Measurements from ENCODE around the gene TXNDC16.

The TXNDC16 gene

DNA sequence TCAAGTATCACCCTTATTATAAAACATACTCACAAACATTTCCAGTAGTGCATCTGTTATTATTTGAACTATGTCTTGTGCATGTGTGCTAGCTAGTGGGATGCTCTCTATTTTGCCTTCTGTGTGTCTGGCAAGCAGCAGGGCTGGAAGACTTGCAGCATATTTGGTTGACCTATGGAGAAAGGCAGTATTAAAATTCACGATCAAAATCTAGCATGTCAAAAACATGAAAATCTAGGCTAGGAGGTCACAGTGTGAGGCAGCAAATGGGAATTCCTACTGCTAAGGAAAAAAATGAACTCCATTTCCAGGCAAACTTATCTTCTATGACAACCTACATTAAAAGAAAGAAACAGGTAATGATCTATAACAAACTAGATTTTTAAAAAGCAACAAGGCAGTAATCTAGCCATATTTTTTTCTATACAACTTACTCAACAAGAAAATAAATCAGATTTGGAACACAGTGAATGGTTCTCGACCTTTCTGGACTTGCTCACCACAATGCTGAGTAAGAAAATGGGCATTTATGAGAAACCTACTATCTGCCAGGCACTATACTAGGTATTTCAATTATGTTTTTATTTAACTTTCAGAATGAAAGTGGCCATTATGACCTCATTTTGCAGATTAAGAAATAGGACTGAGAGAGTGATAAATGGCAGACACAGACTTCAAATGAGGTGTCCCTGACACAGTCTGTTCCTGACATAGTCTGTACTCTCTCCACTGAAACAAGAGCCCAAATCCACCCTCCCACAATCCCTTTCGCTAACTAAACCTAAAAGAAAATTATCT is 96.8 kb downstream of the TXNDC16 start:
- no peak for DNase-seq (ENCODE audit: low read depth in 2 of 2)

DNA sequence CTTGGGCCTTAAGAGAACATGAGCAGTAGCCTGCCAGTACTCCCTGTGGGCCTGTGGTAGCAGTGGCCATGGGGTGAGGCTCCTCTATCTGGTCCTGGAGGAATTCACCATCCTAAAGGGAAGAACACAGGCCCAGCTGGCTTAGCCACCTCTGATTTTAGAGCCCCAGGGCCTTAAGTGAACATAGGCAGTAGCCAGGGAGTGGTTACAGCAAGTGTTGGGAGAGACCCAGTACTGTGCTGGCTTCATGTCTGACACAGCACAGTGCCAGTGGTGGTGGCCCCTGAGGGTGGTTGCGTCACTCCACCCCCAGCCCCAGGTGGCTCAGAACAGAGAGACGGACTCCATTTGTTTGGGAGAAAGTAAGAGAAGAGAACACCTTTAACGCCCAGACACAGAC is 105.1 kb downstream of the TXNDC16 start:
- DNase-seq (ENCODE audit: low read depth in 2 of 2), result no peak

DNA sequence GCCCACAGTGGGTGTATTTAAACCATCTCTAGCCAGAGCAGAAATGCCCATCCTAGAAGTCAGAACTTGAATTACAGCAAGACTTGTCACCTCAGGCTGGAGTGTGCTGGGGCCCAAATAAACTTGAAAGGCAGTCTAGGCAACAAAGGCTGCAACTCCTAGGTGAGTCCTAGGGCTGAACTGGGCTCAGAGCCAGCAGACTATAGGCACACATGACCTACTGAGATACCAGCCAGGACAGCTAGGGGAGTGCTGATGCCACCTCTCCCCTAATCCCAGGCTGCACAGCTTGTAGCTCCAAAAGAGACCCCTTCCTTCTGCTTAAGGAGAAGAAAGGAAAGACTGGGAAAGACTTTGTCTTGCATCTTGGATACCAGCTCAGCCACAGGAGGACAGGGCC is 106.0 kb downstream of the TXNDC16 start:
- DNase-seq (ENCODE audit: low read depth in 2 of 2), result no peak

DNA sequence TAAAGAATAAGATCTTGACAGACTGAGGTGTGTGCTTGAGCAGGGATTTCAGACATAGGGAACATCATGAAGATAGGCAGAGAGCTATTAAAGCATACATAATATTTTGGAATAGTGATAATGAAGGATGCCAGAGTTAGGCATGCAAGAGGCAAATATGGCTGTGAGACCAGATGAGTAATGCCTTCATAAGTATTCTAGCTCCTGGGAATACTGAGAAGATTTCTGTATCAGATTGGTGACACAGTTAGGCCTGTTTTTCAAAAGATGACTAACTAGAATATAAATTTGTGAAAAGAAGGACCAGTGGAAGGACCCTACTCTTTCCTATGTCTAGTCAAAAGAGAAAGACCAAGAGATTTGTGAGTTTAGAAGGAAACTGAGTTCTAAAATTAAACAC is 108.8 kb downstream of the TXNDC16 start:
- DNase-seq (ENCODE audit: low read depth in 2 of 2), result no peak

DNA sequence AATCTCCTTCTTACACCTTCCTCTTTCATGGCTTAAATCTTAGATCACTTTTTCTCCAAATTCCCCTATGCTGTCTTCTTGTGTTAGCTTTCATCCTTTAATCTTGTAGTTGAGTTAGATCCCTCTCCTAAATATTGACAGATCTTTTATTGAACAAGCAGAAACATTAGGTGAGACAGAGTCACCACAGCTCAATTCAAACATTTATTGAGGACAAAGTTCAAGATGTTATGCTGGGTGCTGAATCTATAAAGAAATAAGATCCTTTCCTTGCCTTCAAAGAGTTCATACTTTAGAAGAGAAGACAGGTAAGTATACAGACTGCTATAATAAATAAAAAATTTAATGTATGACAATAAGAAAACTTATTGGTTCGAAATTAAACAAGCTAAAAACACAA is 109.7 kb downstream of the TXNDC16 start:
- no peak for DNase-seq (ENCODE audit: low read depth in 2 of 2)

DNA sequence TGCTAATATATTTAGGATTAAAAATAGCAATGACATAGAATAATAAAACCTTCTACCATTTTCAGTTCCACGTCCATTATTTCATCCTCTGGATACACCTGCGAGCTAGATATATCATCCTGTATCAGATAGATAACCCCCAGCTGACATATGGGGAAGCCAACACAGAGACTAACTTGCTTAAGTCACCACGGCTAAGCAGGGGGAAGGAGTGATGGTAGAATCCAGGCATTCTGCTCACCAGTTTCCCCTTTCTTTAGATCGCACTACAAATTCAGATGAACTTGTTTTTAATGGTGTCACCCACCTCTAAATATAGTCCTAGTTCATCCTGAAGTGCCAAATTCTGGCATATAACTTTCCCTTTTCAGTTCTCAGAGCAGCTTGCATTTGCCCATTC is 110.1 kb downstream of the TXNDC16 start:
- no peak for DNase-seq (ENCODE audit: low read depth in 2 of 2)

DNA sequence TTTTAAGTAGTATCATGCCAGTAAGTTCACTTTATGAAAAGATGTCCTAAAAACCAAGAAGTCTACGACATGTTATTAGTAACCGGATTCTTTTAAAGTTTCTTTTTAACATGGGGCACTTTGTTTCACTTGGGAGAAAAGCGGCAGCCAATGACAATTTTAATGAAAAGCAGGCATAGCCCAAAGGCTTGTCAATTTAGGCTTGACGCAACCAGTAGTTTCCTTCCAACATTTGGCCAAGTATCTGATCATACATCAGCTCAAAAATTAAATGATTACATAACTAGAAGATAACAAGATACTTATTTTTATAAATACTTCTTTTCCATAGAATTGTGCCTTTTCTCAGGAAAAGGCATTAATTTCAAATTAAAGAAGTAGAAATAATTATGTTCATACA is 112.8 kb downstream of the TXNDC16 start:
- DNase-seq (ENCODE audit: low read depth in 2 of 2), result no peak

DNA sequence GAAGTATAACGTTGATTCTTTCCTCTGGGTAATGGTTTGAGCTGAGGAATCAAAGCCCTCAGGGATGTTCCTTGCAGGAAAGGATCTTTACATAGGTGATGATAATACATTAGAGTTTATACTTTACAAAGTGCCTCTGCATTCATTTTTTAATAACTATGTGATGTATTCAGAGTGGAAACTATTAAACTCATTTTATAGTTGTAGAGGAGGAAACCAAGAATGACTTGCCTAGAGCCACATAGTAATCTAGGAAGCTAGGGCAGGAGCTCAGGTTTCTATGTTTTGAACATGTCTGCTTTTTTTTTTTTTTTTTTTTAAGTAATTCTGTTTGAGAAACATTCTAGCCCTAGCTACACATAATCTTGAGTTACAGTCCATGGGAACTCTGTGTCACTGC is 117.3 kb downstream of the TXNDC16 start:
- DNase-seq (ENCODE audit: low read depth in 2 of 2), result no peak

DNA sequence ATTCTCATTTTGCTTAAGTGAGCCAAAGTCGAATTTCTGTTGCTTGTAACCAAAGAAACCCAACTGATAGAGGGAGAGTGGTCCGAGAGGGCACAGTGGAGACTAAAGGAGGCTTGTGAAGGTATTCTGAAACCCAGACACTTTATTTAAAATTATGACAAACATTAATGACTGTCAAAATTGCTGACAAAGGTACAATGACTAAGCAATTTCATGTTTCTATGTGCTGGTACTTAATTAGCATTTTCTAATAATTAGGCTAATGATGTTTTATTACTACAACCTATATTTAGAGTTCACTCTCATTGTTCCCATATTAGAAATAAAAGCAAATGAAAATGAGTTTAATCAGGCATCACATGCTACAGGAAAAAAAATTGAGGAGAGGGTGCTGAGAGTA is 121.8 kb downstream of the TXNDC16 start:
- DNase-seq (ENCODE audit: low read depth in 2 of 2), result no peak

DNA sequence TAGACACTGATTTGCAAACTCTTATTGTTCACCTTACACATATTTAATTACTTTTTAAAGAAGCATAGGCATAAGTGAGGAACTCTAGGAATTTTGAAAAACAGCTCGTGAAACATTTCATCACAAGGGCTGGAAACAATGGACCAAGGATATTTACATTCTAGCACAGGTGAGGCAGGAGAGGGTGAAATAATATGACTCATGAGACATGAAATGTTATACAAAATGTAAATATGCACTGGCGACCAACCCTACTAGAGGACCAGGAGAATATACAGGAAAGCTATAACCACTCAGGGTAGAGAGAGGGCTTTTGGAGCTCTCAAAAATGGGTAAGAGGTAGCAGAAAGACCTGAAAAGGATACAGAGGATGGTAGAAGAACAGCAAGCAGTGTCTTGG is 122.9 kb downstream of the TXNDC16 start:
- no peak for DNase-seq (ENCODE audit: low read depth in 2 of 2)

DNA sequence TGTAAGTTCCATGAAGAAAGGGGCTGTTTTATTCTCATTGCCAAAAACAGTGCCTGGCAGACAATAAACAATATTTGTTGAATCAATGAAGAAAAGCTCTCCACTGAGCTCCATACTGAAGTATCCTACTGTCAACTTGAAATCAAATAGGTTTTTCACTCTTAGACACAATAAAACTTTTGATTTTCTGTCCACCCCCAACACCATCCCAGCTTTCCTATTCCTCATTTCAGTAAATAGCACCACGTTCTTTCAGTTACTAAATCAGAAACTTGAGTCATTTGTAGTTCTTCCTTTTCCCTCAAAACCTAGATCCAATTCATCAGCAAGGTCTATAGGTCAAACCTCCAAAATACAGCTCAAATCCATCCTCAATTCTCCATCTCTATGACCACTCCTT is 124.8 kb downstream of the TXNDC16 start:
- no peak for DNase-seq (ENCODE audit: low read depth in 2 of 2)

DNA sequence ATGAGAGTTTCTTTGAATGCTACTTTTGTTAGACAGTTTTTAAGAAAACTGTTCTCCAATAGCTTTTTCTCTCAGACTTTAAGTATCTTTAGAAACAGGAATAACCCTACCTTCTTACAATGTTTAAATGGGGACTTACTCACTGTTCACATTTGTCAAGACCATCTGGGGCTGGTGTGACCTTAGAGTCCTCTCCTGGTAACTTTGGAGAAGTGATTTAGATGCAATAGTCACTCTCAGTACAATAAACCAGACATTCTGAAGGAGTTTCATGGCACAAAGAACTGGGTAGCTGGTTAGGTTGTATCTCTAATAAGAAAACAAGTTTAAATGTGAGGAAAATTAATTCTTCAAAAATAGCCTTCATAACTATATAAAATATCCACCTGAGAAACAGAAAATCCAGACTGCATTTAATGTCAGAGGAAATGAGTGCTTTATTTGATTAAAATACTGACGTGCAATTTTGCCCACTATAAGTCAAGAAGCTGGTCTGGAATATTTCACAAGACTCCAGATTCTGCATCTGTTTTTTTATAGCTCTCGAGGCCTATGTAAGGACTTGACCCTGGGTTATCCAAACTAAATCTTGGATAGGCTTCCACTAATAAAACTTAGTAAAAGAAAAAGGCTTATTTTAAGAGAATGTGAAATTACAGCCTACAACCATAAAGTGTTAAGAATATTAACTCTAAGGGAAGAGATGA is 129.5 kb downstream of the TXNDC16 start:
- no peak for DNase-seq (ENCODE audit: low read depth in 2 of 2)

DNA sequence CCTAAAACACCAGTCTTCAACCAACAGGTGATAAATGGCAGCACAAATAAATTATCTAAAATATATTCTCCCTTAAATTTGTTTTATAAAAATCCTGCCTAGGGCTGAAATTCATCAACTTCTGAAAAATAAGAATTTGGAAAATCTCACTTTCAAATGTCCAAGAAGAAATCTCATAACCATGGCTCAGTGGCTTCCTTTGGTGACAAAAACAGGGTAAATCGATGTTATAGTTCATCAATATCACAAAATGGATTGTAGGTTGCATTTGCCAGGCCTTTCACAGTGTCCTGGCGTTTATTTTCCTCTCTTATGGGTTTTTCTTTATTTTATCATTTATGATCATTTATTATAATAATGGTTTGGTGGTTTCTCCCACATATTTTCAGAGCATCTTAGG is 135.2 kb downstream of the TXNDC16 start:
- no peak for DNase-seq (ENCODE audit: low read depth in 2 of 2)

DNA sequence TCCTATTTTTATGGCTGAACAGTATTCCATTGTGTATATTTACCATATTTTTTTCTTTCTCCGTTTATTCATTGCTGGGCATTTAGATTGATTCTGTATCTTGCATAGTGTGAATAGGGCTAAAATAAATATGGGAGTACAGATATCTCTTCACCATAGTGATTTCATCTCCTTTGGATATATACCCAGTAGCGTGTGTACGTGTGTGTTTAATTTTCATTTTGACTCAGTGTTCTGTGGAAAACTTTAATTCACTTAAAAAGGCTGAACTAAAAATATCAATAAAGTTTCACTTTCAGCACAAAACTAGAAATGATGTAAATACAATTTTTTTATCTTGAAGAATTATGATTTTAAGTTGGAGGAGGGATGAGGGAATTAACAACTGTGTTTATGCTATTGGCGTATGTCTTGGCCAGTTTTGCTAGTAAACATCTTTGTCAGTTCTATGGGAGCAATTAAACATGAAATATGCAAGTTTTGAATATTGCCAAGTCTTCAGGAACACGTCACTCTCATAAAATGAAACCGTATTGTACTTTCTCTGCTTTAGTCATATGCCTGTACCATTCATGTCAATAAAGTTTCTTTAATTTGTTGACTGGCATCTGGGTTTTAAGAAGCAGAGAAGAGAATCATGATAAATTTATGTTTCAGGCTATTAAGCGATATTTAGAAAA is 138.4 kb downstream of the TXNDC16 start:
- no peak for DNase-seq (ENCODE audit: low read depth in 2 of 2)

DNA sequence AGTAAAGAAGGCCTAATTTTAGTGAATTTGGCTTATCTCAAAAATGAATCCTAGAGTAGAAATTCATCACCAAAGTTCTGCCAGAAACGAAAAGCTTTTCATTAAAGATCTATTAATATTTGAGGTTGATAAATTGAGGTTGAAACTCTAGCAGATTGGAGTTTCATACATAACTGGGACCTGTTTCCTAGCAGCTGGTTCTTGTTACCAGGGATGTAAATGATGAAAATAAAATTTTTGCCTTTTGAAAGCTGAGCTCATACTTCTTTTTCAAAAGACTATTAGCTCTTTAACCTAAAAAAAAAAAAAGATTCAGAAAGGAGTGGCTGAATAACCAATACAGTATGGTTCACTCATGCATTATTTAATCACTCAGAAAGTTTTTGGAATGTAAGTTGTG is 139.9 kb downstream of the TXNDC16 start:
- no peak for DNase-seq (ENCODE audit: low read depth in 2 of 2)

DNA sequence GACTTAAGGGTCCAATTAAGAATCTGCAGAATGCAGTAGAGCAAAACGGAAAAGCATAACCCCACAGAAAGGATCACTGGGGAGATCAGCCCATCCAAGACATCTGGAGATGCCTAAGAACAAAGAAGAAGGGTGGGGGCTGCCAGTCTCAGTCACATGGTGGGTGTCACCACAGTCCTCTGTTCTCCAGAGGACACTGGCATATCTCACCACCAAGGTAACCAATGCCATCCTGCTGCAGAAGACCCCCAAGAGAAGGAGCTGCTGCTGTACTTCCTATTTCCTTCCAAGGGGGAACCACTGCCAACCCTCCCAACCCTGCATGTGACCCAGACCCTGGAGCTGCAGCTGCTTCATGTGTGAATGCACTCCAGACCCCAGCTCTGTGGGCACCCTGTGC is 147.0 kb downstream of the TXNDC16 start:
- DNase-seq (ENCODE audit: low read depth in 2 of 2), result no peak

DNA sequence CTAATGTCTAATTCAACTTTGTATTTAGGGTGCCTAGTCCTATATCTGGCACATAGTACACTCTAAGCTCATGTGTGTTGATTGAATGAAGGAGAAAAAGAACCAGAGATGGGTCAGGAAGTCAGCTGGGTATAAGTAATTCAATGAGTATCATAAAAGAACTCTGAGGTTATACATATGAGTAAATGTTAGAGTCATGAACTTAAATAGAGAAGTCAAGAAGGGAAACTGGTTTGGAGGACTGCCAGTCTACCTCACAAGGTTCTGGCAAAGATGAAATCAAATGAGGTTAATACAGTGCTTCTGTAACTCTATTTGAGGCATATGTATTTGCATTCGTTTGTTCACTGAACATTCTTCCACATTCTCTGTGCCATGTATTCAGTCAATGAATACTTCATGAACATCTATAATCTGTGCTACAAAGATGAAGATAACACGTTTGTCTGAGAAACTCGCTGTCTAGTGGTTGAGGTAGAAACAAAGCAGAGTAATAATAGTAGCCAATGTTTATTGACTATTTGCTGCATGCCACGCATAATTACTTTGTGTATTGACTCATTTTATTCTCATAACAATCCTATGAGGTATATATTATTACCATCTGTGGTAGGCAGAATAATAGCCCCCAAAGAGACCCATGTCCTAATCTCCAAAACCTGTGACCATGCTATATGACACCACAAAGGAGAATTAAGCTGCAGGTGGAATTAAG is 149.3 kb downstream of the TXNDC16 start:
- DNase-seq (ENCODE audit: low read depth in 2 of 2), result no peak

DNA sequence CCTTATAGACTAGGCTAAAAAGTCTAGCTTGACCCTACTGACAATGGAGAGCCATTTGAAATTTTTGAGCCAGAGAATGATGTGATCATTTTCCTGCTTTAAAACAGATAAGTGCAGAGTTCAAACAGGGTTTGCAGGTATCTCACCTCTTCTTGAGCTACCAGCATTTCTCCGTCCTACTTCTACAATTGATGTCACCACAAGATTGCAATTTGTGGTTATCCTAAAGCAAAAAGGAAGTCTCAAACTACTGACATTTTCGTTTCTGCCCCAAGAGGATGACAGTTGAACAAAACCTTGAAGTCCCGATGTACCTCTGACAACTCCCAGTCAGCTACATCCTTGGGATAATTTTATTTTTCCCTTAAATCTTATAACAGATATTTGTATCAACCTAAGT is 151.5 kb downstream of the TXNDC16 start:
- DNase-seq (ENCODE audit: low read depth in 2 of 2), result no peak

DNA sequence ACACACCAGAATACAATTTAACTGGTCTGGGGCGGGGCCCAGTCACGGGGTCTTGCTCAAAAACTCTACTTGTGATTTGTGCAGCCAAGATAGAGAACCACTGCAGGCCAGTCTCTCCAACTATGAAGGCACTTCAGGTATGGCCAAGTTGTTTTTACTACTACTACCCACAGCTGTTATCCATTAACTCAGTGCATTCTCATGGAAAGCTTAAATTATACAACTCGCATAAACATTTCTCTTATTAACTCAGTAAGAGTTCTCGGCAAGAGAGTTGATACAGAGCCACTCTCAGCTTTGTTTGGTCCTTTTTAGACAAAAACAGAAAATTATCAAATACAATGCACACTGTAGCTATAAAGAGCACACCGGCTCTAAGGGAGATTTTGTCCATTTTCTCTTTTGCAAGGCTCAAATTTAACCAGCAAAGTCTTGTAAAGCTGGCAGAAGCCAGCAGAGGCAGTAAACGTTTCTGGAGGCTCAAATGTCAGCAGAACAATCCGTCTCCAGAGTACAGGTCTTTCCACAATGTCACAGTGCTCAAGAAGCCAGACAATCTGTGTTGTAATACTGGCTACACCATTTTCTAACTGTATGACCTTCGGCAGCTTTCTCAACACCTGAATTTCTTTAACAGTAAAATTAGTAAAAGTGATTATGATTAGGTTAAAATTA is 152.2 kb downstream of the TXNDC16 start:
- DNase-seq (ENCODE audit: low read depth in 2 of 2), result no peak

DNA sequence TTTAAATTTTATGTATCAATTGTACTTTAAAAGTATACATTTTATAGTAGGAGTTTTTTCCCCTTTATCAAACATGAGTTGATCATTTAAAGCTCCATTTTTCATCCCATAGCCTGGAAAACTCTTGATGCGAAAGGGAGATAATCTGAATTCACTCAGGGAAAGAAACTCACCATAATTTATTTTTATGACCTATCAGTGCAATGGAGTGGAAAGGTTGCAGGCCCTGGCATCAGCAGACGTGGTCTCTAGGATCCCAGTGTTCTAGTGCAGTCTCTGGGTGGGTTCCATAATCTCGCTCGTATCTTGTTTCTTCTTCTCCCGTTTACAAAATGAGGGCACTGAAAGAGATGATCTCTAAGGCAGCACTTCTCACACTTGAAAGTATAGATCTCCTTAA is 153.2 kb downstream of the TXNDC16 start:
- no peak for DNase-seq (ENCODE audit: low read depth in 2 of 2)

DNA sequence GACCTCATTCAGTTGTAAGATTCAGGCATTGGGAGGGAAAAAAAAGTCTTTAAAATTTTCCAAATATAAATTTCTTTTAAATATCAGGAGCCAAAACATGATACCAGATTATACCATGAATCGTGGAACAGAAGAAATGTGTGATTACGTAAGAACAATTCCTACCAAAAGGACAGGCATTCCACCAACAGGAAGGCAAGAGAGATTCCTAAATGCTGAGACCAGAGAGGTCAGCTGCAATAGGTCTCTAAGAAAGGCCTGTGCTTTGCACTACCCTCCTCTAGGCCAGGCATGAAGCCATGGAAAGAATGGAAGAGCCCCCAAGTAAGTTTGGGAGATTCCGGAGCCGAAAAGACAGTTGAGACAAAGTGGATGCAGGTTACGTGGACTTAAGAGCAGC is 154.5 kb downstream of the TXNDC16 start:
- no peak for DNase-seq (ENCODE audit: low read depth in 2 of 2)

DNA sequence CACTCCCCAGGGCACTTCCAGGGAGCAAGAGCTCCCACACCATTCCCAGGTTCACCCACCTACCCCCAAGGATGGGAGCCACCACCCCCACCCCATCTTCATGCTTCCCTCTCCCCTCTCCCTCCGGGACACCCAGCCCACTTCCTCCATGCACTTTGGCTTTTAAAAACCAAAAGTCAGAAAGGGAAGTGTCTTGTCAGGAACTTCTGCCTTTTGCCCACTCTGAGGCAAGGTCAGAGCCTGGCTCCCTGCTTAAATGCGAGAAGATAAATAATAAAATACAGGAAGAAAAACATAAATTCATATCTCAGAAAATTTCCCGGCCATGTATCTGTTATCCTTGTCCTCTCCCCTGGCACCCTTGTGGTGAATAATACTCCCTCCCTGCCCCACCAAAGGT is 156.6 kb downstream of the TXNDC16 start:
- DNase-seq (ENCODE audit: low read depth in 2 of 2), result no peak
